EH (cell line): ENCODE data around the gene RUFY1.
"Not testable (repeated sequence)": the region's sequence is repeated elsewhere in the genome, so short reads cannot be mapped to it uniquely, and the experiment has no call there.

Experiments used
- DNase-seq: peaks from one replicate; pipeline ENCODE4 v3.0.0-alpha.2; 2015; ENCODE audit warnings: low read depth

RUFY1 gene

GRCh38 chr5:179542170-179542569 lies 8.2 kb upstream of the RUFY1 start:
- DNase-seq, result no peak

GRCh38 chr5:179543275-179543674 lies 7.1 kb upstream of the RUFY1 start:
- DNase-seq, result not testable (repeated sequence)

GRCh38 chr5:179553006-179553405 lies 2.7 kb downstream of the RUFY1 start:
- no peak for DNase-seq

- peak; percentile 83 for DNase-seq
Observed at GRCh38 chr5:179553875-179554274, 3.5 kb downstream of the RUFY1 start.

GRCh38 chr5:179554981-179555380 lies 4.6 kb downstream of the RUFY1 start:
- DNase-seq, result no peak

GRCh38 chr5:179558261-179558799 lies 8.0 kb downstream of the RUFY1 start:
- not testable (repeated sequence) for DNase-seq

- DNase-seq, result no peak
Observed at GRCh38 chr5:179558932-179559283, 8.6 kb downstream of the RUFY1 start.

GRCh38 chr5:179559284-179560252 lies 9.2 kb downstream of the RUFY1 start:
- peak; percentile 99 for DNase-seq

- DNase-seq, result no peak
Observed at GRCh38 chr5:179564526-179564925, 14.2 kb downstream of the RUFY1 start.

- DNase-seq, result no peak
Observed at GRCh38 chr5:179568721-179569120, 18.4 kb downstream of the RUFY1 start.

GRCh38 chr5:179572386-179572785 lies 22.0 kb downstream of the RUFY1 start:
- no peak for DNase-seq

- DNase-seq, result no peak
Observed at GRCh38 chr5:179577286-179577960, 27.1 kb downstream of the RUFY1 start.

GRCh38 chr5:179585941-179586401 lies 35.6 kb downstream of the RUFY1 start:
- no peak for DNase-seq

- peak; percentile 41 for DNase-seq
Observed at GRCh38 chr5:179588166-179588565, 37.8 kb downstream of the RUFY1 start.

- peak; percentile 36 for DNase-seq
Observed at GRCh38 chr5:179595916-179596315, 45.6 kb downstream of the RUFY1 start.

- no peak for DNase-seq
Observed at GRCh38 chr5:179596421-179596820, 46.1 kb downstream of the RUFY1 start.

GRCh38 chr5:179599100-179599499 lies 48.7 kb downstream of the RUFY1 start:
- no peak for DNase-seq

GRCh38 chr5:179599566-179599965 lies 49.2 kb downstream of the RUFY1 start:
- DNase-seq, result no peak

GRCh38 chr5:179599973-179600372 lies 49.6 kb downstream of the RUFY1 start:
- DNase-seq, result no peak

GRCh38 chr5:179601871-179602625 lies 51.7 kb downstream of the RUFY1 start:
- no peak for DNase-seq

- DNase-seq, result no peak
Observed at GRCh38 chr5:179603308-179603707, 53.0 kb downstream of the RUFY1 start.
